NCI-H345 treated with DMSO at 0.1 percent for 48 hours (cell line): ENCODE results near the gene PIGA.
"Not testable (repeated sequence)": the region's sequence is repeated elsewhere in the genome, so short reads cannot be mapped to it uniquely, and the experiment has no call there.

ENCODE experiments used
- DNase-seq: peaks from one replicate; lab custom pipeline; 2025; ENCODE audit not compliant: unreplicated experiment; lab: John Stamatoyannopoulos, UW

The PIGA gene

DNA sequence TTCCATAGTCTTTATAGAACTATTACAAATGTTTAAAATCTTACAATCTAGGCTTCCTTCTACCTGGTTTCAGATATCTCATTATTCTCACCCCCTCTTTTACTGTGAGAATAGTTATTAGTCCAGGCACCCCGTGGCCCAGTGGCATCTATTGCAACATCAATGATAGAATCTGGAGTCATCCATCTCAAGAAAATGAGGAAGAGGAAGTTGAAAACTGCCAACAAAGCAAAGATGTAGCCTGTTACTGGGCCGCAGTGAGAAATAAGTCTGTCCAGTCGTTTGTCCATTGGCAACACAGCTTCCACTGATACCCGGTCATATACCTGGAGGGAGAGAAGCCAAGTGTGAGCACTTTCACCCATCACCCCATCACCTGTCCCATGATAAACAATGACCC is 13.9 kb downstream of the PIGA start:
- DNase-seq, result no peak

DNA sequence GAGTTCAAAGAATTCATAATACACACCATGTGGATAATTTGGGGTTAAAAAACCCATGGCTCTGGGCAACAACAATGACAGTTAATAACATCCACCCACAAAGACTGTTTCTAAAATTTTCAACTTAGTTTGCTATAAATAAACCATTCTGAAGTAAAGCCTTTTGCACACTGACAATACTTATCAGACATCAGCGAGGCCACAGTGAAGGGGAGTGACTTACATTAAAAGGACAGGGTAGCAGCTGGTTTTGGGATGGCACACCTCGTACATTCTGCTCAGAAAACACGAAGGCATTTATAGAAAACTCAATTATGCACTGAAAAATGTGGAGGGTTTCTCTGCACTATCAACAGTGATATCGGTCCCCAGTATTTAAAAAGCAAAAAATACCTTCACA is 15.0 kb downstream of the PIGA start:
- no peak for DNase-seq

DNA sequence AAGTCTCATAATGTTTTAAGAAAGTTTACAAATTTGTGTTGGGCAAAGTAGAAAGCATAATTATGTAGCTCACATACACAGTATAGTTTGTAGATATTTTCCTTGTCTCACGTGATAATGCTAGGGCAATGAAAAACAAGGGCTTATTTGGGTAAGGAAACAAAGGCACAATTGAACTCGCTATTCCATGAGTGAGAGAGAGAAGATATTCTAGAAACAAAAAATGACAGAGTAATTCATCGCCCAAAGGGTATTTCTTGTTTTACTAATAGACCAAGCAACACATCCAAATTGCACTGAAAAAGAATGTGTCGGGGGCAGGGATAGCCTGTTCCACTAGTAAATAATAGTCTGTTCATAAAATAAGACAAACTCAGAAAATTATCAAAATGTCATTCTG is 16.2 kb downstream of the PIGA start:
- DNase-seq, result no peak

DNA sequence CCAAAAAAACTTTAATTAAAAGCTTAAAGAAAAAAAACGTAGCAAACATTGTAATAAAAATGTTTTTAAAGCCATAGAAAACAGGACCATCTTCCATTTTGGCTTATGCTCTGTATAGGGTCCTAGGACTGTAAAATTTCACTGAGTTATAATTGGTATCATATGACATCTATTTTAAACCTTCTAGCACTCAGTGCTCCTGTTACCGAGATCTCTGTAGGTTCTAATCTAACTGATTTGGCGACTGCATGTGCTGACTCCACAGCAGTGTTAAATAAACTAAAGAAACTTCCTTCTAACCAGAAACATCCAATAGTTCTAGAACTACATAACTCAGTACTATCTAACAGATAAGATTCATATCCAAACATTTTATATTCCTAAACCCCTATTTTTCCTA is 19.8 kb downstream of the PIGA start, which contains the start of gene ASB11:
ASB11 (minus strand) TSS at position 132 of the 400 bp plus-strand sequence; CDS start at position 97, 35 bp downstream.
- DNase-seq, result no peak

DNA sequence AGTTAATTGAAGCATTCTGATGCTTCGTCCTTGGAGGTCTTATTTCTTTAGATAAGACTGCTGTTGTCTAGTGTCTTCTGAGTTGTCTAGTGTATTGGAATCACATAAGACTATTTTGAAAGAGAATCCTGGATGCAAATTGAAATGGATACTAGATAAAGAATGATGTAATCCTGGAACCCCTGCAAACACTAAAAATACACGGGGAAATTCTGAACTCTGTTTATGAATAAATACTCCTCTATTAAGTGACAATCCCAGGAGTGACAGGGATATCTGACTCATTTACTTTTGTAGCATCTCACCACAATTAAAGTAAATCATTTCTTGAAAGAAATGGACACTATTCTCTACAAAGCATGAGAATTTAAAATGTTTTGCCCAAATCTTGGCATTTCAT is 20.9 kb downstream of the PIGA start:
- no peak for DNase-seq

DNA sequence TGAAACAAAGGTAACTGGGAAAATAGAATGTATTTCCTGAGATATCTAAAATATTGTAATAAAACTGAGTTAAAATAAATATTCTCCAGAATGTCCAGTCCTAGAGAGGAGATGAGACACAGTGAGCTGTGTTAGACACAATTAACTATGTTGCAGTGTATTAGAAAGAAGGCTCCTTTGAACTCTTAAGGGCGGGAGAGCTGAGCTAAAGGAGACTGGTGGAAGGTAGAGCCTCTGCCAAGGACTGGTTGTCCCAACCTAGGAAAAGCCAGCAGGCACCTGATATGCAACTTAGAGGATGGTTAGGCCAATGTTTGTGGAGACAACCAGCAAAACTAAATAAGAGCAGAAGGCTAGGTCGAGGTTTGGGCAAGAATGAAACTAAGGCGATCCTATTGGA is 24.2 kb downstream of the PIGA start:
- DNase-seq, result no peak

DNA sequence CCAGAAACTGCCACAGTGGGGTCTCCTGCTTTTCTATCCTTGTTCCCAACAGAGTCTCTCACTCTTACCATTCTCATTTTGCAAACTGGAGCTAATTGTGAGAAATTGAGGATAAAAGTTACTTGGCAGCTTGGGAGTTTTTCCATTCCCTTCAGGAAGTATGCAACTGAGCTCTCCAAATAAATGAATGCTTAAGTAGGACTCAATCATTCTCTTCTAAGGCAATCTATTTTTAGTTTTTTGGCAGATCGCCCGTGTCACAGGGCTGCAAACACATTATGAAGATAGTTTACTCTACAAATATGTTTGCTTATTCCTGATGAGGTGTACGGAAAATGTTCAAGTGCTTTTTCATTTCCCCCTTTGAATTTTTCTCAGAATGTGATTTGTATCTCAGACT is 25.2 kb downstream of the PIGA start:
- peak; percentile 23 for DNase-seq

DNA sequence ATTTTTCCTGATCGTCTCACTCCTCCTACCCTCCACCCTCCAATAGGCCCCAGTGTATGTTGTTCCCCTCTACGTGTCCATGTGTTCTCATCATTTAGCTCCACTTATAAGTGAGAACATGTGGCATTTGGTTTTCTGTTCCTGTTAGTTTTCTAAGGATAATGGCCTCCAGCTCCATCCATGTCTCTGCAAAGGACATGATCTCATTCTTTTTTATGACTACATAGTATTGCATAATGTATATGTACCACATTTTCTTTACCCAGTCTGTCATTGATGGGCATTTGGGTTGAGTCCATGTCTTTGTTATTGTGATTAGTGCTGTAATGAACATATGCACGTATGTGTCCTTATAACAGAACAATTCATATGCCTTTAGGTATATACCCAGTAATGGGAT is 29.4 kb downstream of the PIGA start:
- not testable (repeated sequence) for DNase-seq

DNA sequence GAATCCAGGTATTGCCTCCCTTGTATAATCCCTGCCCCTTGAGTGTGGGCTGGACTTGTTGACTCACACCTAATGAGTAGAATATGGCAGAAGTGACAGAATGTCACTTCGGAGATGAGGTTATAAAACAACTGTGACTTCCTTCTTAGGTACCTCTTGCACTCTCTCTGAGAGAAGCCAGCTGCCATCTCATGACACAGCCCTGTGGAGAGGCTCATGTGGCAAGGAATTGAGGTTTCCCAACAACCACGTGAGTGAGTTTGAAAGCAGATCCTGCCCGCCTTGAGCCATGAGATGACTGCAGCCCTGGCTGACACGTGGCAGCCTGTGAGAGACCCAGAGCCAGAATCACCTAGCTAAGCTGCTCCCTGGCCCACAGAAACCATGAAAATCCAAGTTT is 33.4 kb downstream of the PIGA start:
- DNase-seq, result no peak

DNA sequence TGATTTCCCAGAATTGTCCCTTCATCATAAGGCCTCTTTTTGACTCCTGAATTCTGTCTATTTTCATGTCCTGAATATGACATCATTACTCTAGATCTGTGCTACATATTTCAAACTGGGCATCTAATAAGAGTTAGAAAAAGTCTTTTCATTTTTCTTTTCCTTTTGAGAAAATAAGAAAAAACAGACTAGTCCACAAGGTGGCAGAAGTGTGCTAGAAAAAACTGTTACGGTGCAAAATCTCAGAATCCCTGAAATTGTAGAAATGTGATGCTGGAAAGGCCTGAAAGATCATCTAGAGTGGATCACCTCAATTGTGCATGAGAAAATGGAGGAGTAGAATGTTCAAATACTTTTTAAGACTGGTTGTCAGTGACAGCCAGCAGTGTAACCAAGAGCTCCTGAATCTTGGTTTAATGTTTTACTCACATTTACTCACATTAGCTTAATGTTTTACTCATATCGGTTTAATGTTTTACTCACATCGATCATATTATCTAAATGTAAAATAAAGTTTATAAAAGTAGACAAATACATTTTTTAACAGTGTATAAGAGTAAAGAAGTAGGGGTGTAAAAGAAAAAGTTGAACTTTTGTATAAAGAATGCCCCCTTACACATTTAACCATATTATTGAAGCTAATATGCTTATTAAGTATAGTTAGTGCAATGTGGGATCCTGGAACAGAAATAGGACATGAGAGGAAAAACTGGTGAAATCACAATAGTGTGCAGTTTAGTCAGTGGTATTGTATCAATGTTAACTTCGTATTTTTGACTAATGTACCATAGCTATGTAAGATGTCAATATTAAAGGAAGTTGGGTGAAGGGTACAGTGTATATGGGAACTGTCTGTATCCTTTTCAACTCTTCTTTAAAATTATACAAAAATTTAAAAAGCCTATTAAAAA is 35.1 kb downstream of the PIGA start:
- DNase-seq, result no peak

DNA sequence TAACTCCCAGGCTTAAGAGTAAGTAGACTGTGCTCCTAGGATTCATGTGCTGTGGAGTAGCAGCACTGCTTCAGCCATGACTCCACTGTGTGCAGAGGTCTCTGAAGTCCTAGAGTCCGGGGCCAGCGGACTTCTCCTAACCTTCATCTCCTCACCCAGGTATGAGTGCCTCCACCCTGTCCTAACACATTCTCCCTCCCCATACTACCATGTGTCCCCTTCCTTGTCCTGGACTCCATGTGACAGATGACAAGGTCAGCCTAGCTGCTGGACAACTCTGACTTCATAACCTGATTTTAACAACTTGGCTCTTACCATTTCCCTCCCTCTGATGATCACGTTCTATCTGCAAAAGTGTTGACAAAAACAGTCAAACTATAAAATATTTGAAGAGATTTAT is 36.5 kb downstream of the PIGA start:
- DNase-seq, result no peak

DNA sequence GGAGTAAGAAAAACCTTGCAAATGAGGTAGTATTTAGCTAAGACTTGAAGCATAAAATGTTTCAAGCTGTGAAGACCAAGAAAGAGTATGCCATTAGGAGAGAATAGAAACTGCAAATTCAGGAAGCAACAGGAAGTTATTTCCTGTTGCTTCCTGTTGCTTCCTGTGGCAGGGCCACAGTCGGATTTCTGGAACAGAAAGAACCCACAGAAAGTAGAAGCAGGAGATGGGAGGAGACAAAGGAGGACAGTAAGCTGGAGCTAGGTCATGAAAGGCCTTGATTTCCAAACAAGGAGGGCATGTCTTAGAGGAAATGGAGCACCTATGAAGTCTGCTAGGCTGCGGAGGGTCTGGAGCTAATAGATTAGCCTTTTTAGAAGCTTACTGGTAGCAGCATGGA is 37.1 kb downstream of the PIGA start:
- no peak for DNase-seq

DNA sequence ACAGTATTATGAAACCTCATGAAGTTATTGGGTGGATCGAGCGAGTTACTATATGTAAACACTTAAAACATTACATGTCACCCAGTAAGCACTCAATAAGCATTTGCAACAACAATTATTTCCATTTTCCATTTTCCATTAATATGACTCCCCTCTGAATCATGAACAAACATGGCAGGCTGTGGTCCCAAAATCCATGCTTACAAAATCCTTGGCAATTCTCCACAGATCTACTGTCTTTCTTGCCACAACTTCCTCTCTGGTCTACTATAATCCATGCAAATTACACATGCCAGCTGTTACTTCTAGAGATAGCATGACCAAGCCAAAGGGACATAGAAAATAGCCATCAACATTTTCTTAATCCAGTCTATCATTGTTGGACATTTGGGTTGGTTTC is 41.9 kb downstream of the PIGA start:
- no peak for DNase-seq

DNA sequence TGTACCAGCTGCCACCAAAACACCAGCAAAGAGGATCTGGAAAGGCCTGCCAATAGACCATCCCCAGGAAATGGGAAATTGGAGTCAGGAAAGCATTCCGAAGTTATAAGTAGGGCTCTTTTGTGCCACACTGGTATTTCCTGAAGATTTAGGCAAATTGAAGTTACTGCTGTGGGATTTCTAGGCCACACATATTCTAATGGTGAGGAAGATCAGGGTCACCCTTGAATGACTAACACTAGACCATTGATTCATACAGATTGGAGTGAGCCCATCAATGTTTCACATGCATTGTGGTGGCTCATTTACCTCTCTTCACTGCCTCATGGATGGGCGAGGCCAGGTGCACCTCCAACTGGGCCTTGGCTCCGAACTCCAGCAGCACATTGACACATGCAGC is 42.5 kb downstream of the PIGA start:
- DNase-seq, result no peak

DNA sequence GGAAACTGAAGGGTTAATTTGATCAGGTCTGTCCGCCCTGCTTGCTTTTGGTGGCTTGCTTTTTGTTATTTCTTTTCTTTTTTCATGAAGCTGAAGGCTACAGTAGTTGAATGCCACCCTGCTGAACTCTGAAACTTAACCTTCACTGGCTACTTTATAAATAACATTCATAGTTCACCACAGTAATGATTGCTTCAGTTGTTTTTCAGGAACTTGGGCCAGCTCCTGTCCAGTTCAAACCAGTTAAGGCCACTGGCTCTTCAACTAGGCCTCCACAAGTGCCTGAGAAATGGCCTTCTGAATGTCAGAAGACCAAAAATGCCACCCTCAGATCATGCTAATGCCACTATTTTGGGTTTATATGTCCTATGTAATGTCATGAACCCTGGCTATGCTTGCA is 57.7 kb downstream of the PIGA start:
- no peak for DNase-seq

DNA sequence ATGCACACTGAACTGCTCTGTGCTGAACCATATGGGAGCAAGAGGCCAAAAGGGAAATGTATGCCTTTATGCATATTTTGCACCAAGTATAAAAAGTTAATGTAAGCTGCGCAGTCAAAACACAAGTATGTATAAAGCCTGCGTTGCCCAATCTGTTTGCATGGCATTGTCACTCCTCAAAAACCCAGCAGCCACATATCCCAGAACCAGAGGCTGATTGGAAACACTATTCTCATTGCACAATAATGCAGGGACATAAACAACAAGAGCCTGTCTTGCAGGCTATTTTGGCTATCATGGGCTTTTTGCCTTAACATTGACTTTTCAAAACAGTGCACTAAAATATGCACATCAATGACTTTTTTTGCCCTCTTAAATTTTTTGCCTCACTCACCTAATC is 60.4 kb downstream of the PIGA start:
- no peak for DNase-seq

DNA sequence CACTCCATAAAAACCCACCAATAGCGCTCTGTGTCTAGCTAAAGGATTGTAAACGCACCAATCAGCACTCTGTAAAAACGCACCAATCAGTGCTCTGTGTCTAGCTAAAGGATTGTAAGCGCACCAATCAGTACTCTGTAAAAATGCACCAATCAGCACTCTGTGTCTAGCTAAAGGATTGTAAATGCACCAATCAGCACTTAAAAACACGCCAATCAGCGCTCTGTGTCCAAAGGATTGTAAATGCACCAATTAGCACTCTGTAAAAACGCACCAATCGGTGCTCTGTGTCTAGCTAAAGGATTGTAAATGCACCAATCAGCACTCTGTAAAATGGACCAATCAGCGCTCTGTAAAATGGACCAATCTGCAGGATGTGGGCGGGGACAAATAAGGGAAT is 62.0 kb downstream of the PIGA start:
- not testable (repeated sequence) for DNase-seq

DNA sequence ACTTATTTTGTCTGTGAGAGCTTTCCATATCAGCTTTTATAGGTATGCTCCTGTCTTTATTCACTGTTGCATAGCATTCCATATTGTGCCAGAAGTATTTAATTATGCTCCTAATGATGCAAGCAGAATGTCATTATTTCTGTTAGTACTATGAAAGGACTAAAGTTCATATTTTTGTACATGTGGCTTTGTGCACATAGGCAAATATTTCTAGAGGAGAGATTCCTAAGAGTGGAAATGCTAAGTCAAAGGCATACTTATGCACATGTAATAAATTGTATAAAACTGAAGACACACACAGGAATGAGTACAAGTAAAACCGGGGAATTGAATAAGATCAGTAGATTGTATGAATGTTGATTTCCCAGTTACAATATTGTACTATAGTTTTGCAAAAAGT is 63.6 kb downstream of the PIGA start:
- DNase-seq, result no peak

DNA sequence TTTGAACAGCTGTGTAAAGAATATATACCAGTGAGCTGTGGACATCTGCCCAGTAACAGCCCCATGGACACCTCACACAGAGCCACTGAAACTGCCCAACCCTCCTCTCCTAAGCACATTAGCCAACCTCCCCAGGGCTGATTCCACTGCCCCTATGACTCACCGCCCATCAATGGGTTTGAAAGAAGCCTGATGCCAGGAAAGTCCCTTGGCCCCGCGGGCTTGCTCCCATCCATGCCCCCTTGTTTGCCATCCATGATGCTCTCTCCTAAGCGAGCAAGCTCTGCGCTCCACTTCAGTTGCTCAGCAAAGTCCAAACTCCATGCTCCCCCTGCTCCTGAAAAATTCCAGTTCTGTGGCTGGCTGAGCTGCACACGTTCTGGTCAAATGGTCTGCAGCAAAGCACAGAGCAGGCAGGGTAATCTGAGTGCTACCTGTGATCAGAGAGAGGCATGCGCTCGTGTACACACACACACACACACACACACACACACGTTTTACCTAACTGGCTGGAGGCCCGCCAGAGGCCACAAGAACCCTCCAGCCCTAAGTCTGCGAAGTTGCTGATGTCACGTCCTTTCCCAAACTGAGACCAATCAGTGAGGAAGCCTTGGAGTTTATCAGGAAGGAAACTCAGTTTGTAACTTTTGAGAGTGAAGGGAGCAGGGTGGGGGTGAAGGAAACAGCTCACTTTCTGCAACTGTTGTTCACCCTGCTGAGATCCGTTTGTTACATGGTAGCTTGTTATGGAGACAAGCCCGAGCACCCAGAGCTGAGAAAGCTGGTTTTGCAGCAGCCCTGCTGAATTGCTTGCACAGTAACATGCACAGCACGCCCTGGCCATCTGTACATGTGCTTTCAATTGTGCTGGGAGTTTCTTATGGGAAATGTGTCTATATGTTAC is 65.5 kb downstream of the PIGA start, which contains the start of gene ASB9:
ASB9 (minus strand) TSS at position 466 of the 904 bp plus-strand sequence; CDS start at position 257, 209 bp downstream.
- DNase-seq, result no peak
